Measurements from ENCODE around the gene USP9X.
"Not testable (repeated sequence)": the region's sequence is repeated elsewhere in the genome, so short reads cannot be mapped to it uniquely, and the experiment has no call there.

USP9X gene

DNA sequence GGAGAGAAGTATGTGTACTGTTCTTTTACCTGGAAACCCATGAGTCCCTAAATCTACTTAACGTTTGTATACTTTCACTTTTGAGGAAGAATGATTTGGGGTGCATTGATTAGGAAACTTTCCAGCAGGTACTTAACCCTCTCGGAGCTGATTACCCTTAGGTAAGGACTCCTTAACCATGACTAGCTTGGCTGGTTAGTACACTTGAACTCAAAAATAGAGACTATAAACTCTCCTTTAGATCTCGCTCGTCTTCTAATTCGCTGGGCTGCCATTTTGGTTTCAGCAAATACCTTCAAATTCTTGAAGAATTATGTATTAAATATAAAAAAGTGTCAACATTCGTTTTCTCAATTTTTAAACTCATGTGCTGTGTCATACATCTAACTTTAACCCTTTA, 2.0 kb downstream of the USP9X start:
- DNase-seq = no peak

DNA sequence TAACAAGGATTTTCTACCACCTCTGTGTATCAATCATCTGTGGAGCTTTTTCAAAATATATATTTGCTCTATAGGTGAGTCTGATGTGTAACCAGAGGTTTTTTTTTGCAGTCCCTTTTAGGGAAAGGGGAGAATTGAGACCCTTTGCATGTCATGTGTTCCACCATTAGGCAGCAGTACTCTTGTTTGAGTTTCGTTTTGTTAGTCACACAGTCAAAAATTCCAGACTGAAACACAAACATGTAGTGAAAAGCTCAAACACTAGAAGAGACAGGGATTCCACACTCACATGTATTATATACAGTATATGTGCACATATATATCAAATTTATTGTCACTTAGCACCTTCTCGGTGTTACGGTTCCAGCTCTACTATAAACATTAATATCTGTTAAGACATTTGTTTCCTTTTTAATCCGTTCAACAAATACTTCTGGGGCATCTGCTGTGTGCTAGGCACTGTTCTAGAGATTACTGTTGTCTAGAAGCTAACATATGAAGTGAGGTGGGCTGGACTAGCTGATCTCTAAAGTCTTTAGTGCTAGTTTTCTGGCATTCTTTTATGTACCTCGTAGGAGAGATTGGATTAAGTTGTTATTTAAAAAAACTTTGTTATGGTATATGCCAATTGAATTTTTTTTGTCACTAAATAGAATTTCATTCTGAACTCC, 5.5 kb downstream of the USP9X start:
- no peak for DNase-seq

DNA sequence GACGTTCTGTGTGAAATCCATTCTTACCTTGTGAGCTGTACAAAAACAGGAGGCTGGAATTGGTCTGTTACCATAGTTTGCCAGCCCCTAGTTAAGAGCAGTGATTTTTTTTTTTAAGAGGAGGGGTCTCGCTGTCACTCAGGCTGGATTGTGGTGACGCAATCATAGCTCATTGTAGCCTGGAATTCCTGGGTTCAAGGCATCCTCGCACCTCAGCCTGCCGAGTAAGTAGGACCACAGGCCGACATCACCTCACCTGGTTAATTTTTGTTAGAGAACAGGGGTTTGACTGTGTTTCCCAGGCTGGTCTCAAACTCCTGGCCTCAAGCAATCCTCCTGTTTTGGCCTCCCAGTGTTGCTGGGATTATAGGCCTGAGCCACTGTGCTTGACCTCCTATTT, 7.5 kb downstream of the USP9X start:
- no peak for DNase-seq

DNA sequence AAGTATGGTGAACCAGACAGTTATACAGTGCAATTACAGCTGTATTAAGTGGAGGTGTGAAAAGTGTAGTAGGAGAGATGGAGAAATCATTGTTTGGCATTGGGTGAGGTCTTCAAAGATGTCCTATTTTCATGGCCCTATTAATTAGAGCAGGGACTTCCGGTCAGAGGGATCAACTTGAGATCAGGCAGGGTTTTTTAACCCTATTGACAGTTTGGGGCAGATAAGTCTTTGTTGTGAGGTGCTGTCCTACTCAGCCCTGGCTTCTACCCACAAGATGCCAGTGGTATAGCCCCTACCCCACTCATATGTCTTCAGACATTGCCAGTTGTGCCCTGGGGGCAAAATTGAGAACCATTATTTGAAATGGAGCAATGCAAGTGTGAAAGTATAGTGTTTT, 9.9 kb downstream of the USP9X start:
- no peak for DNase-seq

DNA sequence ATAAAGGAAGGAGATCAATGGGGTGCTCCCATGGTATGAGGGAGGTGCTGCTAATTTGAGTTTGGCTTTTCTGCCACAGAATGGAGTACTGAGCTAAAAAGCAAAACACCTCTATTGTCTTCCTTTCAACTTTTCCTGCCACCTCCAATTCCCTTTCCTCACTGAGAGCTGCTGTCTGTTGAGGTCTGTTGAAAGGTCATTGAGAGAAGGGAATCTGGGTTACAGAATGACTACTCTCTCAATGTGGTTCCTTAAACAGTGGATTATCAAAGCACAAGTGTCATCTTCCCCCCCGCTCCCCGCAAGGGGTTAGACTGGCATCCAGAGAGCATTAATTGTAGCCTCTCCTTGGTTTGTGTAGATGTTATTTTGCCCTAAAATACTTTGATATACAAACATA, 10.7 kb downstream of the USP9X start:
- no peak for DNase-seq

DNA sequence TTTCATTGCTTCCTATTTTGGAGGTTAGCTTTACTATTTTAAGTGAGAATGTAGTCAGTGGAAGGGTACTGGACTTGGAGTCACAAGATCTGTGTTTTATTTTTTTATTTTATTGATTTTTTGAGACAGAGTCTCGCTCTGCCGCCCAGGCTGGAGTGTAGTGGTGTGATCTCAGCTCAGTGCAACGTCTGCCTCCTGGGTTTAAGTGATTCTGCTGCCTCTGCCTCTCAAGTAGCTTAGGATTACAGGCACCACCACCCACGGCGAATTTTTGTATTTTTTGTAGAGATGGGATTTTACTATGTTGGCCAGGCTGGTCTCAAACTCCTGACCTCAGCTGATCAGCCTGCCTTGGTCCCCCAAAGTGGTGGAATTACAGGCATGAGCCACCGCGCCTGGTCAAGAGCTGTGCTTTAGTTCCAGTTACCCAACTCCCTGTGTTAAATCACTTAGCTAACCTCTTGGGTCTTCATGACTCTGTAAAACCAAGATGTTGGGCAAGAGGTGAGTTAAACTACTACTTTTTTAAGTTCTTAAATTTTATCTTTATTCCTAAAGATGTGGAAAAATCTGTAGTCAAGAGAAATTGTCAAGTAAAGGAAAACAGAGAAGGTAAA, 11.2 kb downstream of the USP9X start:
- no peak for DNase-seq

DNA sequence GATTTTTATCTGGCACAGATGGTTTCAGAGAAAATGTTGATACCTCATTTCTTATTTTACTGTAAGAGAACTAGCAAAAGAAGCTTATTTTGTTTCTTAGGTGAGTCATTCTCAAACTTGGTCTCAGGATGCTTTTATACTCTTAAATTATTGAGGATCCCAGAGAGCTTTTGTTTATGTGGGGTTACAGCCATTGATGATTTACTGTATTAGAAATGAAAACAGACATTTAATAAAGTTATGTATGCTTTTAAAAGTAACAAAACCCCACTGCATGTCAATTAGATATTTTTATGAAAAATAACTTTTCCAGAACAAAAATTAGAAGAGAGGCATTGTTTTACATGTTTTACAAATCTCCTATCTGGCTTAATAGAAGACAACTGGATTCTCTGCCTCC, 12.1 kb downstream of the USP9X start:
- no peak for DNase-seq

DNA sequence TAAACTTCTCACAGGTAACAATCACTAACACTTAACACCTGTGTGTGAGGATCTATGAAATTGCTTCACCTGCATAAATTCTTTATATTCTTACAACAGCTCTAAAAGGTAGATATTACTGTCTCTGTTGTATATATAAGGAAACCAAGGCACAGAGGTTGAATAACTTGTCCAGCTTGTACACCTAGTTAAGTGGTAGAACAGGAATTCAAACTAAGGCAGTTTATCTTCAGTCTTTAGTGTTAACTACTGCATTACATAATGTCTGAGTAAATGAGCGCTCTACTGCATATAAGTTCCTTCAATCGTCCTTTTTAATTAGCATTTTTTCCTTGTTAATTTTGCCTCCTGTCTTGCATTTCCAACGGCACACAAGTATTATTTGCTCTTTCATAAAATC, 15.0 kb downstream of the USP9X start:
- DNase-seq = no peak

DNA sequence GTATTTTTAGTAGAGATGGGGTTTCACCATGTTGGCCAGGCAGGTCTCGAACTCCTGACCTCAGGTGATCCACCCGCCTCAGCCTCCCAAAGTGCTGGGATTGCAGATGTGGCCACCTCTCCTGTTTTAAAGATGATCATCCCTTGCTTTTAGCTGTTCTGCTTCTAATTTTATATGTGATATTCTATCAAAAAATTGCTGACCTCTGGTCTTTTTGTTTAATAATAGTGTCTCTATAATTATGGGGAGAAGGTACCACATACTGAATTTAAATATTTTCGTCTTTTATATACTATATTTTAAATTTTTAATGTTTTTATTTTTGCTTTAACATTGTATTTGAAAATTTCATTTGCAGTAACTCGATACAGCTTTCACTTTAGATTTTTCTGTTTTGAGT, 15.6 kb downstream of the USP9X start:
- DNase-seq = no peak

DNA sequence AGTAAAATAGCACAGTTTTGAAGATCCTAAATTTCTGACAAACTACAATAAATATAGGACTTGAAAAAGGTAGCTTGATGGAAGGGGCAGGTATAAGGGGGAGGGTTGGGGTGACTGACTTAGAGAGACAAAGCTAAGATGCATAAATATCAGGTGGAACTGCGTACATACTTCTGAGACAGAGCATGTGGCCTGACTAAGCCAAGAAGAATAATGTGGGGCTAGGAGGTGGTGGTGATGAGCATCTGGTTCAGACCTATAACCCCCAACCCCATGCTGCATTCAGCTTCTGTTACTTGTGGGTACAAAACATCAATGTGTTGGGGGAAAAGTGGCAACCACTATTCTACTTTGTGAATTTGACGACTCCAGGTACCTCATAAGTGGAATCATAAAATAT, 19.8 kb downstream of the USP9X start:
- DNase-seq = no peak

DNA sequence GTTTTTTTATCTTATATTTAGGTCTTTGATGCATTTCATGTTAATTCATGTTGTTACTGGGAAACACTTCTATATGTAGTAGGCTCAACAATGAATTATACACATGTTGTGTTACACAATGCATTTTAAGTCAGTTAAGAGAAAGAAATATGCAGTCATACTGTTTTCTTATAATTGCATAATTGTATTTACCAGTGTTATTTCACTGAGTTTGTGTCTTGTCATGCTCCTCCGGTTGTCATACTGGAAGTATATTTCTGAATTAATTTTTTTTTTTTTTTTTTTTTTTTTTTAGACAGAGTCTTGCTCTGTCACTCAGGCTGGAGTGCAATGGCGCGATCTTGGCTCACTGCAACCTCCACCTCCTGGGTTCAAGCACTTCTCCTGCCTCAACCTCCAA, 21.0 kb downstream of the USP9X start:
- DNase-seq = not testable (repeated sequence)

DNA sequence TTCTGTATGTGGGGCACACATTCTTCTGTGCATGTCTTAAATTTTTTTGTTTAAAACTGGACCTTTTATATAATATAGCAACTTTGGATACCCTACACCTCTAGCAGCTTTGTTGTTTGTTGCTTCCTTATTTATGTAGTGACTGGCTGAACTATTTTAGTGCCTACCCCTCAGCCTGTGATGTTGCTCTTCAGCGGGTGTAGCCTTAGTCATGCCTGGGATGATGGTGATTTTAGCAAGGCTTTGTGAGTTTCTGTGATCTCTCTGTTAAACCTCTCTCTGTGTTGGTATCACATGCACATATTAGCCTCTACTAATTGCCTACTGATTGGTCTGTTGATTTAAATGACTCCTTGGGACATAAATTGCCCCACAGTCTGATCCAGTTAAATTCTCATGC, 22.8 kb downstream of the USP9X start:
- DNase-seq = no peak

DNA sequence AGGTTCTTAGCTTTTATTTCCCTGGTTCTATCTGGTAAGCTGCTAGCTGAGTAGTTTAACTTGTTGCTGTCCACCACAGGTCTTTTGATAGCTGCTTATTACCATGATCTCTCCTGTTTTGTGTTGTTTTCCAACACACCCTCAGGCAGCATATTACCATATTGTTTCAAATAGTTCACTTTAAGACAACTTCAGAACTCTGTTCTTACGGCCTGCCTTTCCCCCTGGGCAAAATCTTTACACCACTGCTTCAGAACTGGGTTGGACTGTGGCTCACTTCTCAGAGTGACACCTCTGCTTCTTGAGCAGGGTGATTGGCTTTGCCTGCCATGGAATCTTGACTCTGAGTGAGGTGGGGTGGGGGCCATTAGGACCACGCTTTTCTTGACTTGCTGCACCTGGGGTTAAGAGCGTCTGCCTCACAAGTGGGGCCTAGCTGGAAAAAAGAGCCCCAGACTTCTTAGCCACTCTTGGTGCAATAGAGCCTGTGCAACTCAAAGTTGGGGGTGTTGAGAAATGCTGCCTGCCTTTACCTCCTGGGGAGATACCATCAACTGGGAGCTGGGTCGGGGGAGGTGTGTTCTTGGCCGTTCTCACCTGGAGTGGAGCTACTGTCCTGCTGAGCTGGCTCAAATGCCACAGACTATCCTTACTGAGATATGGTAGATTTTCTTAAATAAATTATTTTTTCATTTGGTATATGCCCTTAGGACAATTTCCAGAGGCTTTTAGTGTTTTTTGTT, 23.4 kb downstream of the USP9X start:
- DNase-seq = no peak

DNA sequence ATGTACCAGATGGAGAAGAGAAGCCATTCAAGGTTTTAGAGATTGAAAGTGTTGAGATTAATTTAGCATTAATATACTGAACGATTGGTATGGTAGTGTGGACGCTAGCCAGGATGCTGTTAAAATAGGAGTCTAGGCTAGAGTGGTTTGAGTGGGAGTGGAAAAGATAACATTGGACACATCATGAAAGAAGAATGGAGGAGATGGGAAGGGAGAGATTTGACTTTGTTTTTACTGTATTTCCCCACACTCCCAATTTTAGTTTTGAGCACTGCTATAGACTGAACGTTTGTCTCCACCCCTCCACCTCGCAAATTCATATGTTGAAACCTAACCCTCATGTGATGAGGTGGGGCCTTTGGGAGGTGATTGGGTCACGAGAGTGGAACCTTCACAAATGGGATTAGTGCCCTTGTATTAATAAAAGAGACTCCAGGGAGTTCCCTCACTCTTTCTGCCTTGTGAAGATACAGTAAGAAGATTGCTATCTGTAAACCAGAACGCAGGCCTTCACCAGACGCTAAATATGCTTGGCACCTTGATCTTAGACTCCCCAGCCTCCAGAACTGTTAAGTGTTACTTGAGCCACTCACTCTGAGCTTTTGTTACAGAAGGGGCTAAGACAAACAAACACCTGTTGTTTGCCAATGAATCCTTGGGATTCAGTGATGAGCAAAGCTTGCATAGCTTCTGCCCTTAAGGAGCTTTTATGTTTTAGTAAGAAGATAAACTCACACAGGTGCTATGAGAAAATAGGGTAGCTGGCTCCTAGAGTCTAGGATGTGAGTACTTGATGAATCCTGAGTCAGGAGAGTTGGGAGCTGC, 25.8 kb downstream of the USP9X start:
- DNase-seq = no peak

DNA sequence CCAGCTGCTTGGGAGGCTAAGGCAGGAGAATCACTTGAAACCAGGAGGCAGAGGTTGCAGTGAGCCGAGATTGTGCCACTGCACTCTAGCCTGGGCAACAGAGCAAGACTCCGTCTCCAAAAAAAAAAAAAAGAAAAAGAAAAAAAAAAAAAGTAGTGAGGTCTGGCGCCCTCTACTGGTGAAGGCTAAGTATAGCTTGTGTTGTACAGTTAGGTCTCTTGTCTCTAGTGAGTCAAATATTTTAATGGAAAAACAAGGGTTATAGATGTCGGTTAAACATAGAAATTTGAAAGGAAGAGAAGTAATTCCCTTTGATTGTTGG, 29.8 kb downstream of the USP9X start:
- DNase-seq = peak; percentile 12 to 26

DNA sequence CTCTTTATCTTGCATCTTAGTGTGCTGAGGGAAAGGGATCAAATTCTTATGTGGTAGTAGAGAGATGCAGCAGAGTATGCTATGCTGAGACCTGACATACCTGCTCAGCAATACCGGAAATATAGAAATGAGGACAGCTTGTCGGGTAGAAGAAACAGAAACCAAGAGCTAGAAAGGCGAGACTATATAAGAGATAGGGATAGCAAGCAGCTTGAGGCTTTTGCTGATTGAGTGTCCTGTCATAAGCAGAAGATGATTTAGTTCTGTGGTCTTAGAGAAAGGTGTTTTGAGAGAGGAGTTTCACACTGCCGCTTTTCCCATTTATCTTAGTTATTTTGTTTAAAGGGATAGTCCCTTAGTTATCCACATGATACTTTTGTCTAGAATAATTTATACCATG, 31.7 kb downstream of the USP9X start:
- no peak for DNase-seq

DNA sequence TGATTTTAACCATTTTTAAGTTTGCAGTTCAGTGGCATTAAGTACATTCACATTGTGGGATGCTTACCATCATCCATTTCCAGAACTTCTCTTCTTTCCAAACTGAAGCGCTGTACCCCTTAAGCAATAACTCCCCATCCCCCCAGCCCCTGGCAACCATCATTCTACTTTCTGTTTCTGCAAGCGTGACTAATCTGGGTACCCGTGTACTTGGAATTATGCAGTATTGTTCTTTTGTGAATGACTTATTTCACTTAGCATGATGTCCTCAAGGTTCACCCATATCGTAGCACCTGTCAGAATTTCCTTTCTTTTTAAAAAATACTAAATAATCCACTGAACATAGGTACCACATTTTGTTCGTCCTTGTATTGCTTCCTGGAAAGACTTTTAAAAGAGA, 32.9 kb downstream of the USP9X start:
- DNase-seq = peak; percentile 28 to 33

DNA sequence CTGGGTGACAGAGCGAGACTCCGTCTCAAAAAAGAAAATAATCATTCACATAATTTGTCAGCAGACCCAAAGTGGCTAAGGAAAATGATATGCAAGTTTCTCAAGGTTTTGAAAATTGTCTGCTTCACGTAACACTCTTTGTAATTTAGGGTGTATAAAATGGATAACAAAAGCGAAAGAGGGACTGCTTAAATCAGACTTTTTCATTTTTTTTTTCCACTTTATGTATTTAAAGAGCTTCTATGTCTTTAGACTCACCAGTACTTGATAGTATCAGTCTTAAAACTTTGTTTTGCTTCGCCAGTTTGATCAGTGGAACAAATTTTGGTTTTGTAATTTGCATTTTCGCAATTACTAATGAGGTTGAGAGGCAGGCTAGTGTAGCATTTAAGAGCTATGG, 34.6 kb downstream of the USP9X start:
- DNase-seq = no peak

DNA sequence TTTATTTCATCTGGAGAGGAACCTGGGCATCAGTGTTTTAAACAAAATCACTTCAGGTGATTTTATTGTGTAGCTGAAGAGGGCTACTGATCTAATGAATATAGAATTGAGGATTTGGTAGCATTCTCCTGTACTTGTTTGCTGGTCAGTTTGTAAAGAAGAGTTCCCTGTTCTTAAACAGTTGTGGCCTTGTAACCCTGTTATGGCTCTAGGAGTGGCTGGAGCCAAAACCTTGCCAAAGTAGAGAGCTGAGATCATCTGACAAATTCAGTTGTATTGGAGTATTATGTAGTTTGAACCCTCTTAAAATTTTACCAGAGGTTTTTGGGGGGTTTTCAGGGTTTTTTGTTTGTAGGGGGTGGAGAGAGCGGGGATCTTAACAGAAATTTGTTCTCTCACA, 36.5 kb downstream of the USP9X start:
- DNase-seq = no peak

DNA sequence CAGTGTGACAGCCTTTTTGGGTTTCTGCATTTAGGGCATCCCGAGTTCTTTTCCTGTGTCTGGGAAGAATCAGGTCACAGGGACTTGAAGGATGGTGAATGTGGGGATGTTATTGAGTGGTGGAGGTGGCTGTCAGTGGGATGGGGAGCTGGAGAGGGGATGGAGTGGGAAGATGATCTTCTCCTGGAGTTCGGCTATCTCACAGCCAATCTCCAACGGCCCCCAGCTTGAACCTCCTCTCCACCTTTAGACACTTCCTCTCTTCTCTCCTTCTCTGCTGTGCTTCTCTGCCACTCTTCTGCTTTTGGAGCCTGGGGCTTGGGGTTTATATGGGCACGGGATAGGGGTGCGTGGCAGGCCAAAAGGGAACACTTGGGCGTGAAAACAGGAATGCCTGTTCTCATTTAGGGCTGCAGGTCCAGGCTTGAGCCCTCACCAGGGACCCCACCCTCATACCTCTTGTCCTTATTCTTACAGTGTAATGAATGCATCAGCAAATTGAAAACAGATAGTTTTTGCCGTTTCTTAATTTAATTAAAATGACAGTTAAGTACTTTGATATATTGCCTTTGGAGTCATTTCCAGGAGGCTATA, 37.5 kb downstream of the USP9X start:
- DNase-seq = no peak

DNA sequence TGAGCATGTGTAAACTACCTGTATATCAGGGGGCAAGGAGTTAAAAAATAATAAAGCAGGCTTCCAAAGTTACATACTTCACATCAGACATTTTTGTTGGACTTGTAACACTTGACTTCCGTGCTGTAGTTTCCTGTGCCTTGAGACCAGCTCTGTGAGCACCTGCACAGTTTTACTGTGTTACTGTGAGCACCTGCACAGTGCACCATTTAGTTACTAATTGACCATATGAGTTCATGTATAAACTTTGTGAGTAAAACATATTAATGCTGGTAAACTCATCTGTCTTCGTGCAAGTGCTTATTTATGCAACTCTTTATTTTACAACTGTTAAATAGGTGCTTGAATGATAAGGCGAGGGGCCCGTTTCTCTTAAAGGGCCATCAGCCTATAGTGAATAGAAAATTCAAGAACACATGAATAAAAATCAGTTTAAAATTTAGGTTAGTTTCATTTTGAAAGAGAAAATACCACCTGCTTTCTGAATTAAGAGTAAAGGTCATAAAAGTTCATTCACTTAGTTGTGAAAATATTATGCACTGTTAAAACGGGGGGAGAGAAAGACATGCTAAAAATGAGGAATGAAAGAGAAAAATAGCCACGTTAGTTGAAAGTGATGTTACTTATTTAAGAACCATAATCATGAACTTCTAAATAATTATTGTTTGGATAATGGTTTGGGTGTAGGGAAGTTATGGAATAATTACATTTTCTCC, 42.4 kb downstream of the USP9X start:
- DNase-seq = no peak

DNA sequence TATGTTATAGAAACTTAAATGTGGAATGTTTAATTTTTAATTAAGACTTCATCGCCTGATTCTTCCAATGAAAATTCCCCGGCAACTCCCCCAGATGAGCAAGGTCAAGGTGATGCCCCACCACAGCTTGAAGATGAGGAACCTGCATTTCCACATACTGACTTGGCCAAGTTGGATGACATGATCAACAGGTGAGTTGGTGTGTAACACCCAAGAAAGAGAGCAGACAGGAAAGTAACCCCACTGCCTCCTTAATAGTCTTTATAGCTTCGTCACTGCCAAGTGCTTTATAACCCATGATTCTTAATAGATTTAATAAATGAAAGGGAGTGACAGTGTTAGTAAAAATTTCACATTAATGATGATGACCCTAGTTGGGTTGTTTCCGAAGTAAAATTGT, 43.7 kb downstream of the USP9X start:
- DNase-seq = no peak

DNA sequence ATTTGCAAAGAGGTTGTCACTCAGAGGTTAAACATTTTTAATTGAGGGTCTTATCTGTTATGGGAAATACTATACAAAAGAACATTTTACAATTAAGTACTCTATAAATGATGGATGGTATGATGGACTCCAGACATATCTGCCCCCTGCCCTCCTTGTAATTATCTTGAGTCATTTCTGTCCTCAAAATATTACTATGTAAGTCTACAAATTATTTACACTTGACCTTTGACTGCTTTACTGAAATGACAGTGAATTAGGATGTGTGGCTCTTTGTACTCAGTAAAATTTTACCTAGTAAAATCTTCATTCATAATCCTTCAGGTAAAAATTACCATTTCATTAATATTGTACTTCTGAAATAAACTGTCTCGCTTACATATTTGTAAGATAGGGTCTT, 46.5 kb downstream of the USP9X start:
- no peak for DNase-seq

All from stimulated activated CD4-positive, alpha-beta T cell treated with anti-CD3 and anti-CD28 coated beads, Interleukin-2, amount 100 ng/mL, for 24 hours (primary cell).